GM11168 (cell line): ENCODE data around the gene GPATCH2L.

ENCODE experiments used
- in situ Hi-C: fragments of 300-500 bp; cut with MboI; formaldehyde crosslinking; loops from one replicate; pipeline ENCODE4 v1.12.0; 2022; ENCODE audit warnings: low sequenced_read_pairs; ENCODE audit not compliant: unreplicated experiment

Gene GPATCH2L

DNA sequence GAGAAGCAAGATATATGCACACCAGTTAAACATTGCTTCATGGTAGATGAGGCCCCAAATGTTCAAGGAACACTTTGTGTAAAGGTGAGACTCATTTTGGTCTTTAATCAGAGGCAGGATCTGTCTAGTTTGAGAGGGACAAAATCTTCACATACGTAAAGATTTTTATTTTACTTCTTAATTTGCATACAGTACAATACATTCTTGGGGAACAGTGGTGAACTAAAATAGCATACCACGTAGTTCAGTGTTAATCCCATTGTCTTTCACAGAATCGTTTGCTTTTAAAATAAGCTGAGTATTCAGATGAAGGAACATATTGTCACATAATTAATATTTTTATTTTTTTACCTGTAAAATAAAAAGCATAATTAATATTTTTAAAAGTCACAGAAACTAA is 43.3 kb downstream of the GPATCH2L start:
- in situ Hi-C loops = no loop called here

DNA sequence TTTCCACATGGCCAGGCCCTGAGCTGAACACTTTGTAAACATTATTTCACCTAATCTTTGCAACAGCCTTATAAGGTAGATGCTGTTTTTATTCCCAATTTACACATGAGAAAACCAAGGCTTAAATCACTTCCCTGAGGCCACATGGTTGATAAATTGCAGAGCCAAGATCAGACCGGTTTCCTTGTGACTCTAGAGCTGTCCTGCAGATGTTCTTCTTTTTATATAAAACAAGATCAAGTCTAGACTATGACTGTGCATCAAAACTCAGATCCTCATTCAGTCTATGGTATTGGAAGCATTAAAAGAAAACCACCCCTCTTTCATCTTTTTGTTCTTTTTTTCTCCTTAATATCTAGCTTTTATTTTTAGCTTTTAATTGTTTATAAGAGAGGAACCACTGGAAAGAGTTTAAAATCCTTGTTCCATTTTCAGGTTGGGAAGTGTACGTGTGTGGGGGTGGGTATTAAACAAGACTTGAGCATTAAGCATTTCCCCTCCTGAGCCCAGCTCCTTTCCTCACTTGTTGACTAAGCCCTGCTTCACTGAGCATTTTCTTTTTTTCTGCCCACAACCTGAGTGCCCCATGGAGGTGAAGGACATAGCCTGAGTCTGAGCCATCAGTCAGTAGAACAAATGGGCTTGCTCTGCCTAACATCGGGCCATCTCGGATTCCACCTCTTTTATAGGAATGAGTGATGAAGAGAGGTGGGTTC is 45.4 kb downstream of the GPATCH2L start:
- in situ Hi-C loops = no loop called here

DNA sequence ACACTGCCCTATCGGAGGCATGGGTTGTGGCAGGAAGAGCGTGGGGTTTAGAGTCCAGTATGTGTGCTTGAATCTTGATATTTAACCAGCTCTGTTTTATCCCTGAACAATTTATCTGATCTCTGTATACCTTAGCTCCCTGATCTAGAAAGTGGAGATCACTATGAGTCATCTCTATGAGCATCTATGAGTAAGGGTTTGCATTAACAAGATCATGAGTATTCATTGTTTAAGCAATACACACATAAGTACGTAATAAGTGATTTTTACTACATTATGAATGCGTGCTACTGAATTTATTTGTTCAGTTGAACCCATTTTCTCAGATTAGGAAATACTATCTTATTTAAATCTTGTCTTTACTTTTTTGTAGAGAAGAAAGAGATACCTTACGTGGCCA is 49.4 kb downstream of the GPATCH2L start:
- in situ Hi-C loops = no loop called here

DNA sequence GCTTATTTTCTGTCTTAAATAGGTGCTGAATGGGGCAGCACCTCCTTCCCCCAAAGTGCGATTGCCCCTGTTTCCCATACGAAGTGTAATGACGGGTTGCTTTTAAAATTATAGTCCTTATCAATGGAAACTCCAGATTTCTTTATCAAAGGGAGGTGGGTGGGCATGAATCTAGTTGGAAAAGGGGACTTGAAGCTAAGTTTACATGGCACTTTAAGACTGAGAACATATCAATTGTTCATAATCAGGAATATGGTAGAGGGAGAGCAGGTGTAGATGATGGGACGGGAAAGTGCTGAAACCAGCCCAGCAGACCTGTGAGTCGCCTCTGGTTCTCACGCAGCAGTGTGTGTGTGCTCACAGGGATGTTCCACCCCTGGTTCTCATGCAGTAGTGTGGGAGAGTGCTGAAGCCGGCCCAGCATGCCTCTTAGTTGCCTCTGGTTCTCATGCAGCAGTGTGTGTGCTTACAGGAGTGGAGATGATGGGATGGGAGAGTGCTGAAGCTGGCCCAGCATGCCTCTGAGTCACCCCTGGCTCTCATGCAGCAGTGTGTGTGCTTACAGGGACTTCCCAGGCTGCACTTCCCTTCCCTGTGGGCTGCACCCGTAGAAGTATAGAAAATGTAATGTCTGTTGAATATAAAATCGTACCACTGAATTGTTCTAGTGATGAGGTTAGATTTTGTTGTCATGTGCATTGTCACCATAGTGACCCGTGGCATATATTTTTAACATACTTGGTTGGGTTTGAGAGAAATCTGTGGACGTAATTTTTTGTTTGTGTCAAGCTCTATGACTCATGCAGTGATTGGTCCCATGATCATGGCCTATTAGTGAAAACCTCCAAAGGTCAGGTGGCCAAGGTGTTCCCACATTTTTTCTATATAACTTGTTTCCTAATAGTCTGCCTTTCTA is 51.6 kb downstream of the GPATCH2L start:
- in situ Hi-C loops = no loop called here

DNA sequence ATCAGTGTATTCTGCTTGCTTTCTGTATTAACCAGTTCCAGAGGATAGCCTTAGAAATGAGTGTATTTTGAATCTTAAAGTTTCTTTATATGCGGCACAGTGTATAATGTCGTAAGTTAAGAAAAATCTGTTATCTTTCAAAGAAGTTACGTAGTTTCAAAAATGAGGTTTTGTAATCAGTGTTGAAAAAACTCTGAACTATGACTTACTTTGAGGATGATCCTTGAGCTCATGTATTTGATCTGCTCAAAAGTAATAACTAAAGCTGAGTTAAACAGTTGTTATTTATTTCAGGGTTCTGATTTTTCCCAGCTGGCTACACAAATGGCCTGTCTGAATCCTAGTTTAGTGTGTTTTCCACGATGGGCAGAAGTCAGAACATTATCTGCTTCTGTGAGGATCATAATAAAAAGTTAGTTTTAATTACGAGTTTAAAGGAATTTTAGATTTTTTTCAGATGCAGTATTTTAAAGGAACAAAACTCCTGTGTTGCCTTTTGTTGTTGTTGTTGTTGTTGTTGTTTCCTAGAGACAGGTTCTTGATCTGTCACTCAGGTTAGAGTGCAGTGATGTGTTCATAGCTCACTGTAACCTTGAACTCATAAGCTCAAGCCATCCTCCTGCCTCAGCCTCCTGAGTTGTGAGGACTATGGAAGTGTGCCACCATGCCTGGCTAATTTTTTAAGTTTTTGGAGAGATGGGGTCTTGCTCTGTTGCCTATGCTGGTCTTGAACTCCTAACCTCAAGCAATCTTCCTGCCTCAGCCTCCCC is 52.9 kb downstream of the GPATCH2L start:
- in situ Hi-C loops = no loop called here

DNA sequence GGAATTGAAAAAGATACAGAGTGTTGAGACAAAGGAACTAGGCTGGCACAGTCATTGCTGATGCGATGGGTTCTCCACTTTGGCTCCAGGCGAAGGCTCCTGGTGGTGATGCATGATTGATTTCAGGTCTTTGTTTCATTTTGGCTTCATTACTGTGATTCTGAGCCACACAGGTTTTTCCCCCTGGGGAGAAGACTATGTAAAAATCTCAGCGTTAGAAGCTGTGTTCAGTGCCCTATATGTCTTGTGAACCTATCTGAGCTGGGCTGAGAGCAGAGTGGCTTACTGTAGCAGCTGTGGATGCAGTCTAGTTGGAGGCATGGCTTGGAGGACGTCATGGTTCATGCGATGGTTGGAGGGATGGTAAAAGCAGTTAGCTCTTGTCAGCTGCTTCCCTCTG is 54.0 kb downstream of the GPATCH2L start:
- in situ Hi-C loops = no loop called here

DNA sequence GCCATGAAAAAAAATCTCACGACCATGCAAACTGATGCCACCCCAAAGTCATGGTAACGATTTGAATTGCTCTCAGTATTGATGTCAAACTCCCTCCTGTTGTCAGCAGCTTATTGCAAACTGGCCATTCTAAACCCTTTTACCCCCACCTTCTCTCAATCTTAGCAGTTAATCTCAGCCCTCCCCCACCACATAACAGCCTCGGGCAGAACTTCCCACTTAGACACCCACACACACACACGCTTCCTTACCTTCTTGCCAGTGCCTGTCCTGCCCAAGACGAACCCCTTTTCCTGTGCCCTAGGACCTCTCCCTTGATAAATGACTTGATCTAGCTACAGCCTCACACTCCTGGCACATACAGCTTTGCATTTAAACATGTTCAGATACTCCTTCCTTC is 56.6 kb downstream of the GPATCH2L start:
- in situ Hi-C loops = no loop called here

DNA sequence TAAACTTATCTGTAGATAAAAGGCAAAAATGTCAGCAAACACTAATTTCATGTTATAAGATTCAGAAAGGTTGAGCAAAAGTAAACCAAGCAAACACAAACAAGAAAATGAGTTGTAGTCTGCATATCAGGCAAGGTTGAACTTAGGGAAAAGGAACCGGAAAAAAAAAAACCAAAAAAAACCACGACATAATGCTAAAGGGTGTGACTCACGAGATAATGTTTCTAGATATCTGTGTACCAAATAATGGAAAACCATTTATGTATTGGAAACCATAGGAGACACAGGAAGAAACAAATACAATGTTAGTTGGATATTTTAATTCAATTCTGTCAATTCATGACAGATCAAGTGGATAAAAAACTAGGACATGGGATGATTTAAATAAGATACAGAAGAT is 60.5 kb downstream of the GPATCH2L start:
- in situ Hi-C loops = no loop called here

DNA sequence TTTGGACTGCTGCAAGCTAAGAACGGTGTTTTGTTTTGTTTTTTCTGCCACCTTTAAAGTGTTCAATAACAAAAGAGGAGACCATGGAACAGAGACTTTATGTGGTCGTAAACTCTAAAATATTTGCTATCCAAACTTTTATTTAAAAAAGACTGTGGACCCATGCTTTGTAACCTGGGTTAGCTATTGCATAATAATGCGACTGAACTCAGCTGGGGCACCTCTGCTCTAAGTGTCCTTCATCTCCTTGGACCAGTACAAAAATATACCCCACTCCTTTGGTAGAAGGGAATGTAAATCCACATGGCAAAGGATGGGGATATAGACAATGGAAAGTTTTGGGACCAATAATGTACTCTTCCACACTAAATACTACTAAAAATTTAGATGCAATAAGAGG is 65.5 kb downstream of the GPATCH2L start:
- in situ Hi-C loops = no loop called here

DNA sequence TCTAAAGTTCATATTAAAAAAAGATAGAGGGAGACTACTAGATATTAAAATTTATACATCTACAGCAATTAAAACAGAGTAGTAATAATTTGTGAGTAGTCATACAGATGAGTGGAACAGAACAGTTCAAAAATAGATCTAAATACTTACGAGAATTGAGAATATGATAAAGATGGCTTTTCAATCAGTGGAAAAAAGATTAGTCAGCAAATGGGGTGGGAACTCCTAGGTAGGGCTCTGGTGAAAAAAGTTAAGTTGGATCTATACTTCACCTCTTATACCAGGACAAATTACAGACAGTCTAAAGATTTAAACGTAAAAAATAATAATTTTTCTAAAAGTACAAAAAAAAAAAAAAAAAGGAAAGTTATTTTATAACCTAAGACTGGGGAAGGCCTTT is 66.9 kb downstream of the GPATCH2L start:
- in situ Hi-C loops = no loop called here

DNA sequence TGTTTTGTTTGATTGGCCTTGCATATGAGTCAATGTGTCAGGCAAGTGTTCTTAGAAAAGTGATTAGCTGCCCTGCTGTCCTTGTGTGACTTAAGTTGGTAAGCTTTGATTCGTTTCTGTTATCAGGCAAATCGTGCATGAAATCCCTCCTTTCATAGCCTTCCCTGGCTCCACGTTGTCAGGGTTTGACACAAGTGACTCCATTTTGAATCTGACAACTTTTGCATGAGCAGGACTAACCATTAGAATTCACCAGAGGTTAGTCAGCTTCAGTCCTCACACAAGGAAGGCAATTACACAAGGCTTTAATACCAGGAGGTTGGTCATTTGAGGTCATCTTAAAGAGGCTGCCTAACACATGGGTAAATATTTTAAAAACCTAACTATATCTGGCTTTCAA is 68.2 kb downstream of the GPATCH2L start:
- in situ Hi-C loops = no loop called here

DNA sequence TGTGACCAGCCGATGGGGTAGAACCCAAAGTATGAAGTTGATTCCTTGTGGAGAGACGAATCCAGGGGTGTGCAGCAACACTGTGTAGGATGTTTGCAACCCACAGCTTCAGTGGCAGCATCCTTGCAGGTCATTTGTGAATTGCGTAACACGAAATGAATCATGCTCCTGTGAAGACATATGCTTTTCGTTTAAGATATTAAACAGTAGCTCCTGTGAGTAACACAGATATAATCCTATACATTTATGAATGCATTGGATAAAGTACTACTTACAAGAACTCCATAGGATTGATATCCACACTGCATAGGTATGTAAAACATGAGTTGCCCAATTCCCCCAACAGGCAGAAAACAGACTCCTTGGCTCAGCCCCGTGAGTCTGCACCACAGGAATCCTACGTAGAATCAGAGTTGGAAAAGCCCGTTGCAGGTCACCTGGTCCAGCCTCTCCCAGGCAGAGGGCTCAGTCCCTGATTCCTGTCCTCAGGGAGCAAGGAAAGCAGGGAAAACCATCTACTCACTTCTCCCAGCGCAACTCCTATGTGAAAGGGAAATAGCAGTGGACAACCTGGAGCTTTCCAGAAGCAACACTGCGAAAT is 75.8 kb downstream of the GPATCH2L start:
- in situ Hi-C loops = no loop called here

DNA sequence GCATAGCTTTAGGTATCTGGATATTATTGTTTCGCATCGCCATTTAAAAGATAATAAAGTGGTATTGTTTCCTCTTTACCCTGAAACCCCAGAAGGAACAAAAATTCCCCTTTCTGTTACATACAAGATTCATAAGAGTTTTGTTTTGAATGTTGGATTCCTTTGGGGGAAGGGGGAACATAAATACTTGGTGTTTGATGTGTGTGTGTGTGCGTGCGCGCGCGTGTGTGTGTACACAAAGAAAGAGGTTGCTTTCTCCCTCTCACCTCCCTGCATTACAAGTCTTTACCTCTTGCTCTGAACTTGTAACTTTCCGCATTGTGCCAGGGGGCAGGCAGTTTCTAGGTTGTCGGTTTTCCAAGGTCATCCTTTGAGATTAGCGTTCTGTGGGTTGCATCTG is 76.4 kb downstream of the GPATCH2L start:
- in situ Hi-C loops = no loop called here

DNA sequence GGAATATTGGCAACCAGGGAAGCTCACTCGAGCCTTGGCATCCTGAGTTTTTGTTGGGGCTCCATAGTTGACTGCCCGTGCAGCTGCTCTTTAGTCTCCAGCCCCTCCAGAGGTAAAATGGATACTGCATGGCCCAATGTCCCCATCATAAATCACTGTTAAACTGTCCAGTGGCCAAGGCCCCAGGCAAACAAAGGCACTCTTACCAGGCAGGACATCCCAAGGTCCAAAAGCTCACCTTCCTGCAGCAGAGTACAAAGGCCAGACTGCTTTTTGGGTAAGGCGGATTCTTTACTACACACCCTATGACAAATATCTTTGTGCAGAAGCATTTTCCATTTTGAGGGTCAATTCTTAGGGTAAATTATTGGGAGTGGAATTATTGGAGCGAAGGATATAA is 81.1 kb downstream of the GPATCH2L start:
- in situ Hi-C loops = no loop called here

DNA sequence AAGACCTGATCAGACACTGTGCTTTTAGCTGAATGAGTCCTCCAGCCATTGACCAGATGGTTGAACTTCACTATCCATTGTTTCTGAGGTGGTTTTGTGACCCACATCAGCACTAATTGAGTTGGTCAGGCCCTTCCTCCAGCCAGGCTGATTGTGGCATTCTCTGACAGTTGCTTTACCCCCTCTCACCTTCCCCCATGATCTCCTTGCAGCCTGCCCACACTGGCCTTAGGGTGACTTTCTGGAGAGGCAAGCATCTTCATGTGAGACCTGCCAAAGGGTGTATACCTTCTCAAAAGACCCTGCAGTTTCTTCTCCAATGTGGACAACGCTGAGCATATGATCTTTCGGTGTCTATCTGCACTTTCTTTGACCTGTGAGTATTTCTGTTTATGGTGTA is 83.9 kb downstream of the GPATCH2L start:
- in situ Hi-C loops = no loop called here

DNA sequence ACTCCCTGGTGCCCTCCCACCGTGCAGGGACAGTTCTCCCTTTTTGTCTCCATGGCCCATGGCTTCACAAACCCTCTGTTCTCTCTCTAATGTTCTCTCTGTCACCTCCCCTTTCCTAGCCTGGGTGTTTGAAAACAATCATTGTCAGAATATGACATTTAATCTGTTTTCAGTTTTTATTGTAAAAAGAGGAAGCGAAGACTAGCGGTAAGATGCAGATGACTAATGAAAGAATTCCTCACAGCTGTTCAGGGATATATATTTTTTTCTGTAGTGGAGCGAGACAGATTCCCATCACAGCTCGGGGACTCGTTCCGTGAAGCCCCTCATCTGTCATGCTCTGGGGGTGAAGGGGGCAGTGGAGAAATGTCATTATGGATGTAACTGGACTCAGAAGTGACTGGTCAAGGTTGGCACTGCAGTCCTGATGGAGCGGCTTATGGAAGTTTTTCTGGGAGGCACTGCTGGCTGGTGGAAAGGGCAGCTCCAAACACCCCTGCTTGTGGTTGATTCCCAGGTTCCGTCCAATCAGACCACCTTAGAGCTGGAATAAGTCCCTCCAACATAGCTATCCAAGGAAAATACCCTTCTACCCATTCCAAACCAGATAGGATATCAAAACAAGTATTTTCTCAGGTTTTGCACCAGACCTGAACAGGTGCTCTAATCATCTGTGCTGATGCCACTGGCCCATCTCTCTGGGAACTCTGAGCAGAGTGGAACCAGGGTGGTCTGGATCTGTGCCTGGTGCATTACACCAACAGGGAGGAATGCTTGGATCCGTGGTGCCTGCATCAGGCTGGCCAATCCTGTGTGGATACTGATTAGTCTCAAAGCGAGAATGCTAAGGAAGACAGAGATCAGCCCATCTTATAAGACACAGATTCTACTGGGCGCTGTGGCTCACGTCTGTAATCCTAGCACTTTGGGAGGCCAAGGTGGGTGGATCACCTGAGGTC is 84.7 kb downstream of the GPATCH2L start:
- in situ Hi-C loops = no loop called here

DNA sequence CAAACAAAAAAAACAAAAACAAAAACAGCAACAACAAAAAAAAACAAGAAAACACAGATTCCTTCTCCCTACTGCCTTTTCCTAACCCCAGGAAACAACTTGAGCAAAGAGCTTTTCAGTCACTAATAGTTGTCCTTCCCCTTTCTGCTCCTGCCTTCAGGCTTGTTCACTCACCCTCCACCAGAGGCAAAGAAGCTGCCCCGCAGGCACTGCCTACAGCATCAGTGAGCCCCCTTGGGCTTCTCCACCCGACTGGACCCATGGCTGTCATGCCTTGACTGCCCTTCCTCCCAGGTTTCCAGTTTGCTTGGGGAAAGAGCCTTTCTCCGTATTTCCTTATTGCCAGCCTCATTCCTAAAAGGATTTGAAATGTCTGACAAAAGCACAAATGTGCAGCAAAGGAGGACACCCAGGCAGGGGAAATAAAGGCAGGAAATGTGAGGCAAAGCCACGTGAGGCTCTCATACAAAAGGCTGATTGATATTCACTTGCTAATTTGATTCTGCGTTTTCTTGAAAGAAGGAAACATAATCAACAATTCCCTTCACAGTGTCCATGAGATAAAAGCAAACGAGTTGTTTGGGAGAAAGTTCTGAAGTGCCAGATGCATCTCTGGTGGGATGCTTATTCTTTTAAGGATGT is 85.7 kb downstream of the GPATCH2L start:
- in situ Hi-C loops = no loop called here

DNA sequence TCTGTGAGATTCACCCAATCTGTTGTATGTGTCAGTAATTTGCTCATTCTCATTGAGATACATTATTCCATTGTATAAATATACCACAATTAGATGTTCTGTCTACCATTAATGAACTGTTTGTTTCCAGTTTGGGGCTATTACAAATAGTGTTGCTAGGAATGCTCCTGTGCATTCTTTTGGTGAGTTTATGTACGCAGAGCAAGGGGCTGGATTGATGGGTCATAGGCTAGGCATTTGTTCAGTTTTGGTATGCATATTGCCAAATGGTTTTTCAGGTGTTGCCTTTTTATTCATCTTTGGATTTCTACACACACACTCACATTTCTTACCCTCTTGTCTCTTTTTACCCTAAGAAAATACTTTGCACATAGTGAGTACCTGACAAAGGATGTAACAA is 93.4 kb downstream of the GPATCH2L start:
- in situ Hi-C loops = no loop called here

DNA sequence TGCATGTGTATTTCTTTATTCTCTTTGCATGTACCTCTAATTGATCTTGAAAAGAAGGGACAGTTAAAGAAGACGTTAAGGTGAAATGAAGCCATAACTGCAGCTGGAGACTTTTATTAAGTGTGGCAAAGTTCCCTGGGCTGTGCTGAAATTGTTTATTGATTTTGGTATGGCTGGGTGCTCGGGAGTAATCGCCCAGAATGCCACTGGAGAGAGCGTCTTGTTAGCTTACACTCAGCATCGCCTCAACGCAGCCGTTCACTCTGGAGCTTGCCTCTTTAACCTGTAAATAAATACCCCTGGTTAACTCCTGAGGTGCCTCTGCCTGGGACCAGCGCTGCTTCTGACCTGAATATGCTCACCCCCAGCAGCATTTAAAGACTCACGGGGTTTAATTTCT is 98.6 kb downstream of the GPATCH2L start:
- in situ Hi-C loops = no loop called here
